Glutamatergic neuron (in vitro differentiated cells): ENCODE measurements around the gene HOXC9. TPM values are rescaled to one million over a fixed set of nuclear protein-coding genes. Genes with fewer than 3 reads are reported as not detected.

Experiments
- DNase-seq: peaks from one replicate; pipeline ENCODE4 v3.0.0; 2022
- H3K27ac Mint-ChIP-seq: one replicate; pipeline ENCODE4 v1.8.0; 2020; ENCODE audit warnings: mild to moderate bottlenecking, mixed read lengths, inconsistent platforms; ENCODE audit not compliant: unreplicated experiment
- H3K27me3 Mint-ChIP-seq: one replicate; pipeline ENCODE4 v1.8.0; 2020; ENCODE audit warnings: mild to moderate bottlenecking, moderate library complexity, mixed read lengths, inconsistent platforms; ENCODE audit not compliant: unreplicated experiment
- H3K36me3 Mint-ChIP-seq: one replicate; pipeline ENCODE4 v1.8.0; 2020; ENCODE audit warnings: mild to moderate bottlenecking, mixed read lengths, inconsistent platforms; ENCODE audit not compliant: unreplicated experiment
- H3K4me1 Mint-ChIP-seq: one replicate; pipeline ENCODE4 v1.8.0; 2020; ENCODE audit warnings: mild to moderate bottlenecking, low read depth, mixed read lengths, inconsistent platforms; ENCODE audit not compliant: unreplicated experiment
- H3K4me3 Mint-ChIP-seq: one replicate; pipeline ENCODE4 v1.8.0; 2020; ENCODE audit warnings: mild to moderate bottlenecking, mixed read lengths, inconsistent platforms; ENCODE audit not compliant: unreplicated experiment
- H3K9me3 Mint-ChIP-seq: one replicate; pipeline ENCODE4 v1.8.0; 2020; ENCODE audit warnings: mild to moderate bottlenecking, moderate library complexity, mixed read lengths, inconsistent platforms; ENCODE audit not compliant: unreplicated experiment
- total RNA-seq: library from RNA; stranded (reverse); fragmentation: NEBNext Ultra II Directional; extraction: Animal tissue kit (Norgen Biotek cat#: 25700); gene quantifications from one replicate; pipeline ENCODE4 v1.2.1, GENCODE V29; 2021; ENCODE audit not compliant: unreplicated experiment
- TF ChIP-seq, protein P1 (sequence below): fragments of 200-600 bp; sonication (generic); IDR thresholded peaks from one replicate; pipeline ENCODE4 v1.5.0; 2021; ENCODE audit not compliant: partially characterized antibody, unreplicated experiment

The HOXC9 gene
- total RNA-seq, 1 donor from 2014 or later = not detected

DNA sequence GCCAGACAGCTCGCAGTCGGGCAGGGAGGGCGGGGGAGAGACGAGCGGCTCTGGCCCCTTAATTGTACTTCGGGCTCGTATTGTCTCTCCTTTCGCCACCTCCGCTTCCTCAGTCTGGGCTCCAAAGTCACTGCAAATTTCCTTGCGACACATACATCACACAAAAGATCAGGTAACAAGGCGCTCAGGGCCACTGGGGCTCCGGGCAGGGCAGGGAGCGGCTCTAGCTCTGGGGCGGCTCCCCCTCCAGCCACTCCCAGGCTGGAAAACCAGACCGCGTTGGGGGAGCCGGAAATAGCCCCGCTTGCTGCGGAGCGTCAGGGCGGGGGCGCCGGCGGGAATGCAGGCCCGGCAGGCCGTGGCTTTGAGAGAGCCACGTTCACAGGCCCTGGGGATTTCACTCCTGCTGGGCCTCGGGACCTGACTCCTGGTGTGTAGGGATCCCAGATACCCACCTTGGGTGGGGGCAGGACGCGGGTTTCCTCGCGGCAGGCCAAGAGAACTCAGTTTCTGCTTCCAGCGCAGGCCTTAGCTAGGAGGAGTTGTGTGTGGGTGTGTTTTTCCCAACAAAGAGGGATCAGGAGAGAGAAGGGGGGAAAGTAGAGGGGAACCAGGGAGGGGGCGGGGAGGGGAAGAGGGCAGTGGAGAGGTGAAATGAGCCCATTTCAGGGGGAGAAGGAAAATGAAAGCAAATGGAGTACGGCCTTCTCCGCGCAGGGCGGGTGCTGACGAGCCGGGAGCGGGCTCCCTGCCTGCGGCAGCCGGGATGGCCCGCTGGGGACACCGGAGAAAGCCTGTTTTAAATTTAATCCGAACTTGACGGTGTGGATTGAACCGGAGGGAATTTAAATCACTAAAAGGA, 4.4 kb upstream of the HOXC9 start:
- Mint-ChIP-seq H3K4me1 (no peaks in the 10 kb centered on the region), H3K27me3 (peaks cover 51% of the 10 kb centered on the region), H3K36me3 (no peaks in the 10 kb centered on the region), H3K9me3 (peaks cover 5% of the 10 kb centered on the region), H3K4me3 (no peak overlapping the region), H3K27ac (no peak overlapping the region)
- TF ChIP-seq, protein P1, sequence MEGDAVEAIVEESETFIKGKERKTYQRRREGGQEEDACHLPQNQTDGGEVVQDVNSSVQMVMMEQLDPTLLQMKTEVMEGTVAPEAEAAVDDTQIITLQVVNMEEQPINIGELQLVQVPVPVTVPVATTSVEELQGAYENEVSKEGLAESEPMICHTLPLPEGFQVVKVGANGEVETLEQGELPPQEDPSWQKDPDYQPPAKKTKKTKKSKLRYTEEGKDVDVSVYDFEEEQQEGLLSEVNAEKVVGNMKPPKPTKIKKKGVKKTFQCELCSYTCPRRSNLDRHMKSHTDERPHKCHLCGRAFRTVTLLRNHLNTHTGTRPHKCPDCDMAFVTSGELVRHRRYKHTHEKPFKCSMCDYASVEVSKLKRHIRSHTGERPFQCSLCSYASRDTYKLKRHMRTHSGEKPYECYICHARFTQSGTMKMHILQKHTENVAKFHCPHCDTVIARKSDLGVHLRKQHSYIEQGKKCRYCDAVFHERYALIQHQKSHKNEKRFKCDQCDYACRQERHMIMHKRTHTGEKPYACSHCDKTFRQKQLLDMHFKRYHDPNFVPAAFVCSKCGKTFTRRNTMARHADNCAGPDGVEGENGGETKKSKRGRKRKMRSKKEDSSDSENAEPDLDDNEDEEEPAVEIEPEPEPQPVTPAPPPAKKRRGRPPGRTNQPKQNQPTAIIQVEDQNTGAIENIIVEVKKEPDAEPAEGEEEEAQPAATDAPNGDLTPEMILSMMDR = no peak
- no peak for DNase-seq

DNA sequence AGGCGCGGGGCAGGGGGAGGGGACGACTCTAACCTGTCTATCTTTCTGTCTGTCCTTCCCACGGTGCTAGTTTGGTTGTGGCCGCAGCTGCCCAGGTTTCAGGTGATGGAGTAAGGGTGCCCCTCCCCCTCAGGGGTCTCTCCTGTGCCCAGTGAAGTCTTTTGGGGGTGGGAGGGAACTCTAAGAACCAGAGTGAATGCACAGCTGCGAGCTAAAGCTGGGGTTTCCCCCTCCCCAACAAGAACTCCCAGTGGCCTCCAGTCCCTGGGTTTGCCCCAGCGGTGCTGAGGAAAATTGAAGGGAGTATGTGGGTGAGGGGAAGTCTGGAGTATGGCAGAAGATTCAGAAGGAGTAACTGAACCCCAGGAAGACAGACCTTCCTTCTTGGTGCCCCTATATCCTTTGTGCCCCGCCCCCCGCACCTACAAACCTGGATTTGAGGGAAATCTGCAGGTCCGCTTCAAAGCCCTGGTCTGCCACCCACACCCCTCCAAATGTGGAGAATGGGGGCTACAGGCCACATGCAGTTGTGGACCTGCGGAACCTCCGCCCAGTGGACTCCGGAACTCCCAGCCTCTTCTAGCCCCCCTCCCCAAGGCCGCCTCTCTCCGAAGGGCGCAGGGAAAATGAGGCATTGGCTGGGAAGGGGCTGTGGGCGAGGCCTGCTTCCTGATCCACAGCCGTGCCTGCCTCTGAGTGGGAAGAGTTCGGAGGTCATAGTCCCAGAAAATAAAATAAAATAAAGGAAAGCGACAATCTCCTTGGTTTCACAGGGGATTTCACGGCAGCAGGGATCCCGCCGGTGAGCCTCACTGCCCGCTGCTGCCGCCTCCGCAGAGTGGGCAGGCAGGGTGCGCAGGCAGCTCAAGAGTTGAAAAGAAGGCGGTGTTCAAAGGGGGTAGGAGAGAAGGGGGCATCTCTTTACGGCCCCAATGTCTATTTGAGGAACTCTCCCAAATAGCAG, 3.4 kb upstream of the HOXC9 start:
- DNase-seq = no peak
- no peak overlapping the region for H3K27ac Mint-ChIP-seq
- TF ChIP-seq, protein P1 = no peak
- no peak overlapping the region for H3K4me3 Mint-ChIP-seq
- peaks cover 57% of the 10 kb centered on the region for H3K27me3 Mint-ChIP-seq
- H3K36me3 Mint-ChIP-seq = no peaks in the 10 kb centered on the region
- no peaks in the 10 kb centered on the region for H3K4me1 Mint-ChIP-seq
- peaks cover 8% of the 10 kb centered on the region for H3K9me3 Mint-ChIP-seq

DNA sequence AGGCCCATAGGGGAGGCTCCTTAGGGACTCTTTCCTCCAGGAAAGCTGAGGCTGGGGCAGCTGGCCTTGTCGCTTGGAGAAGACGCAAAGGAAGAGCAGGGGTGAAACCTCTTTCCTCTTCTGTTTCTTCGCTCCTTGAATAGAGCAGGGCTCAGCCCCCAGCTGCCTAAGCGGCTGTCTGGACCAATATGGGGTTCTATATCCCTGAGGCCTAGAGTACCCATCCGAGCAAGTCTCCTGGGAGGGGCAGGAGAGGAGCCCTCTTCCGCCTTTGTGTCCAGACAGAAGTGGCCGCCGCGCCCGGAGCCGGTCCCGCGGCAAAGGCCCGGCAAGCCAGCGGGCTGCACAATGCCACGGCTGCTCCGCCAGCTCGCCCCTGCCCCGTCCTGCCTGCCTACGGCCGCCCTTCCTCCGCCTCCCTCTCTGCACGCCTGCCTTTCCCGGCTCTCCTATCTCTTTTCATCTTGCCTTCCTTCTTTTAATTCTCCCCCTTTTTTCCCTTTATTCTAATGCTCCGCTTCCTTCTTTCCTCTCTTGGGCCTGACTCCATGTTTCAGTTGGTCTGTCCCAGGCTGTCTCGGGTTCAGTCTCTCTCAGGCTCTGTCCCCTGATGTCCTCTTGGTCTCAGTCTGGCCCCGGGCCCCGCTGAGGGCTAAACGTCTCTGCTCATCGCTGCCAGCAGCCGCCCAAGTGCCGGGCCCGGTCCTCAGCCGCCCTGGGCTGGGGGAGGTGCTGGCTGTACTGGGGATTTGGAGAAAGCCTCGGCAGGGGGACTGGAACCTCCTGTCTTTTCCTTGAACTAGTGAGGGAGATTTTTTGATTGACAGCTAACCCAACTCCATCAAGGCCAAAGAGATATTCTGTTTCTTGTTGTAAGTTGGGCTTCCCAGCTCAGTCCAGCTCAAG, 2.5 kb upstream of the HOXC9 start:
- Mint-ChIP-seq H3K27ac (no peak overlapping the region), H3K27me3 (peaks cover 56% of the 10 kb centered on the region), H3K9me3 (peaks cover 8% of the 10 kb centered on the region), H3K36me3 (no peaks in the 10 kb centered on the region), H3K4me3 (no peak overlapping the region), H3K4me1 (no peaks in the 10 kb centered on the region)
- TF ChIP-seq, protein P1 = no peak
- DNase-seq = peak; percentile 40

DNA sequence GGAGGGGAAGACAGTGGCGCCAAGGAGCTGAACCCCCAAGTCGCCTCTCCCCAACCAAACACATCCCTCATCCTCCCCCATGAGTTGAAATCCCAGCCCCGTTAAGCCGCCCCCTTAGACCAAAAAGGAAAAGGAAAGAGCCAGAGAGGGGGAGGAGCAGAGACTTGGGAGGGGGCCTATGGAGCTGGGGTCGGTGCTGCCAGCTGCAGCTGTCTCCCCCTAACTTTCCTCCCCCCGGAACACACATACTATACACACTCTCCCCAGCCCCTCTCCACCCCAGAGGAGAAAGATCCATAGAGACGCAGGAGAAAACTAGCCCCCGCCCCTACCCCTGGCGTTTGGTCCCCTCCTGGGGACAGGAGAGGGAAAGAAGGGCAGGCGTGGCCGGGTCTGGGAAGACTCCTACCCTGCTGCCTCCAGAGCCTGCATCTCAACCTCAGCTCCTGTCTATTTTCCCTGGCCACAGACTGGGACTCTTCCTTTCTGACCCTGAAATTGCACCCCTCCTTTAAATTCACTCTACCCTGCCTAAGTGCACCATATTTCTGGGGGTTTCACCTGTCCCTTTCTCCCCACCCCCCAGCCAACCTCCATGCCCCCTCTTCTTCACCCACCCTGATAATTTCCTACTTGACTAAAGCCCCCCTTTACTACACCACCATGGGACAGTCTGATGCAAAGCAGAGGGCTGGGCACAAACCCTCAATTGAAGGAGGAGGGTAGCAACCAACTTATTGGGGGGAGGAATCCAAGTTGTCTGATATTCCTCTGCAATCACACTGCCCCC, 1.7 kb upstream of the HOXC9 start:
- peaks cover 61% of the 10 kb centered on the region for H3K27me3 Mint-ChIP-seq
- H3K4me3 Mint-ChIP-seq = no peak overlapping the region
- peaks cover 8% of the 10 kb centered on the region for H3K9me3 Mint-ChIP-seq
- DNase-seq = no peak
- no peaks in the 10 kb centered on the region for H3K4me1 Mint-ChIP-seq
- no peaks in the 10 kb centered on the region for H3K36me3 Mint-ChIP-seq
- TF ChIP-seq, protein P1 = no peak
- no peak overlapping the region for H3K27ac Mint-ChIP-seq
